SIG-M5 (cell line): ENCODE data around the gene OR10G6.
"Not testable (repeated sequence)": the region's sequence is repeated elsewhere in the genome, so short reads cannot be mapped to it uniquely, and the experiment has no call there.

Experiments used
- DNase-seq: peaks from one replicate; lab custom pipeline; 2025; lab: John Stamatoyannopoulos, UW

OR10G6 gene

GRCh38 chr11:123995119-123995518 is at the start of gene OR10G6:
Gene OR10G6, minus strand, starts transcription at chr11:123995161. Its CDS starts 0 bp downstream, at chr11:123995161.
- no peak for DNase-seq

- DNase-seq = no peak
Measured at GRCh38 chr11:124043420-124043819, 48.5 kb upstream of the OR10G6 start.

GRCh38 chr11:124041254-124041653 is 46.3 kb upstream of the OR10G6 start, which contains the start of gene OR10G7:
Gene OR10G7, minus strand, starts transcription at chr11:124041325. Its CDS starts 2,324 bp downstream, at chr11:124039001.
- DNase-seq = no peak

- DNase-seq = no peak
Measured at GRCh38 chr11:124039557-124039956, 44.6 kb upstream of the OR10G6 start.

- DNase-seq = no peak
Measured at GRCh38 chr11:124036666-124037065, 41.7 kb upstream of the OR10G6 start.

GRCh38 chr11:124026498-124026897 is 31.5 kb upstream of the OR10G6 start, which contains the start of gene OR10G8:
Gene OR10G8, plus strand, starts transcription at chr11:124026798. Its CDS starts 2,825 bp downstream, at chr11:124029623.
- no peak for DNase-seq

GRCh38 chr11:124015837-124016236 is 20.9 kb upstream of the OR10G6 start:
- DNase-seq = not testable (repeated sequence)

GRCh38 chr11:124012697-124013096 is 17.7 kb upstream of the OR10G6 start, which contains the start of gene OR10G4:
Gene OR10G4, plus strand, starts transcription at chr11:124012997. Its CDS starts 2,578 bp downstream, at chr11:124015575.
- no peak for DNase-seq

- no peak for DNase-seq
Measured at GRCh38 chr11:123979311-123979710, 15.7 kb downstream of the OR10G6 start.

- DNase-seq = no peak
Measured at GRCh38 chr11:123977731-123978347, 17.1 kb downstream of the OR10G6 start, which contains the start of gene OR10S1. Gene OR10S1, minus strand, starts transcription at chr11:123977781. Its CDS starts 117 bp downstream, at chr11:123977664.

GRCh38 chr11:123976770-123977560 is 18.0 kb downstream of the OR10G6 start:
- no peak for DNase-seq

- no peak for DNase-seq
Measured at GRCh38 chr11:123973816-123974215, 21.1 kb downstream of the OR10G6 start.

GRCh38 chr11:123956752-123957151 is 38.2 kb downstream of the OR10G6 start:
- no peak for DNase-seq

- no peak for DNase-seq
Measured at GRCh38 chr11:123945132-123945531, 49.8 kb downstream of the OR10G6 start.
